ENCODE data around the gene LARP1.

DNA sequence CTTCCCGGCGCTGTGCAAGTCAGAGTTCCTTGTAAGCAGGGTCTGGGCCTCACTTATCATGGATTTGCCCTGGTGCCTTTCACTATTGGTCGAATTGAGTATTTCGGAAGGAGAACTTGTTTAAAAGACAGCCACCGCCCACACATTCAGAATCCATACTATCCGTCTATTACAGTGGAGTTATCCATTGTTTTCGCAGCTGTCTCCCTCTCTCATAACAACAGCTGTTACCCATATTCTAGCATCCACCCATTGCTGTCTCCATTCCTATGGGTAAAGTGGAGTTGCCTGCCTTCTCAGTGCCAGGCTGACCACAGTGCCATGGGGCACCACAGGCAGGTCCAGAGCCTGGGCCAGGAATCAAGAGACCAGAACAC is 75.0 kb downstream of the LARP1 start:
- TF ChIP-seq, protein P1, sequence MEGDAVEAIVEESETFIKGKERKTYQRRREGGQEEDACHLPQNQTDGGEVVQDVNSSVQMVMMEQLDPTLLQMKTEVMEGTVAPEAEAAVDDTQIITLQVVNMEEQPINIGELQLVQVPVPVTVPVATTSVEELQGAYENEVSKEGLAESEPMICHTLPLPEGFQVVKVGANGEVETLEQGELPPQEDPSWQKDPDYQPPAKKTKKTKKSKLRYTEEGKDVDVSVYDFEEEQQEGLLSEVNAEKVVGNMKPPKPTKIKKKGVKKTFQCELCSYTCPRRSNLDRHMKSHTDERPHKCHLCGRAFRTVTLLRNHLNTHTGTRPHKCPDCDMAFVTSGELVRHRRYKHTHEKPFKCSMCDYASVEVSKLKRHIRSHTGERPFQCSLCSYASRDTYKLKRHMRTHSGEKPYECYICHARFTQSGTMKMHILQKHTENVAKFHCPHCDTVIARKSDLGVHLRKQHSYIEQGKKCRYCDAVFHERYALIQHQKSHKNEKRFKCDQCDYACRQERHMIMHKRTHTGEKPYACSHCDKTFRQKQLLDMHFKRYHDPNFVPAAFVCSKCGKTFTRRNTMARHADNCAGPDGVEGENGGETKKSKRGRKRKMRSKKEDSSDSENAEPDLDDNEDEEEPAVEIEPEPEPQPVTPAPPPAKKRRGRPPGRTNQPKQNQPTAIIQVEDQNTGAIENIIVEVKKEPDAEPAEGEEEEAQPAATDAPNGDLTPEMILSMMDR (IDR thresholded peaks at IDR 0.05; ENCODE audit: low read depth, low read length) = no peak
- TF ChIP-seq MYC (IDR thresholded peaks at IDR 0.05; ENCODE audit: low read depth, low read length) = no peak

All from NB4 (cell line).